NCI-H2196 (cell line): ENCODE data around the gene CDK12.
A peak's percentile ranks its signal among the peaks of the same experiment; 100 is the strongest.

Experiments
- DNase-seq: peaks from one replicate; lab custom pipeline; 2025; ENCODE audit not compliant: unreplicated experiment; lab: John Stamatoyannopoulos, UW

Gene CDK12

GRCh38 chr17:39548494-39549225 is 87.4 kb downstream of the CDK12 start:
- no peak for DNase-seq

- DNase-seq, result no peak
Observed at GRCh38 chr17:39549747-39550573, 88.7 kb downstream of the CDK12 start.

GRCh38 chr17:39551879-39552278 is 90.6 kb downstream of the CDK12 start:
- no peak for DNase-seq

- DNase-seq, result no peak
Observed at GRCh38 chr17:39553341-39553945, 92.2 kb downstream of the CDK12 start.

- DNase-seq, result no peak
Observed at GRCh38 chr17:39555368-39555767, 94.1 kb downstream of the CDK12 start.

- no peak for DNase-seq
Observed at GRCh38 chr17:39556423-39556822, 95.1 kb downstream of the CDK12 start.

GRCh38 chr17:39562395-39562794 is 101.1 kb downstream of the CDK12 start:
- DNase-seq, result no peak

- no peak for DNase-seq
Observed at GRCh38 chr17:39562976-39563375, 101.7 kb downstream of the CDK12 start.

GRCh38 chr17:39563476-39563875 is 102.2 kb downstream of the CDK12 start:
- no peak for DNase-seq

- peak; percentile 38 for DNase-seq
Observed at GRCh38 chr17:39564211-39564848, 103.0 kb downstream of the CDK12 start.

- no peak for DNase-seq
Observed at GRCh38 chr17:39566094-39566850, 105.0 kb downstream of the CDK12 start.

- DNase-seq, result no peak
Observed at GRCh38 chr17:39568702-39569101, 107.4 kb downstream of the CDK12 start.

GRCh38 chr17:39569126-39569525 is 107.8 kb downstream of the CDK12 start:
- no peak for DNase-seq

- no peak for DNase-seq
Observed at GRCh38 chr17:39572121-39572520, 110.8 kb downstream of the CDK12 start.

- peak; percentile 50 for DNase-seq
Observed at GRCh38 chr17:39573447-39574298, 112.4 kb downstream of the CDK12 start.

GRCh38 chr17:39576187-39576586 is 114.9 kb downstream of the CDK12 start:
- DNase-seq, result no peak

GRCh38 chr17:39578272-39578671 is 117.0 kb downstream of the CDK12 start:
- no peak for DNase-seq

- no peak for DNase-seq
Observed at GRCh38 chr17:39579318-39580081, 118.2 kb downstream of the CDK12 start.

GRCh38 chr17:39580082-39580468 is 118.8 kb downstream of the CDK12 start:
- no peak for DNase-seq
